GM18951 (cell line): ENCODE measurements around the gene PFKP.

ENCODE experiments used
- POLR2A ChIP-seq: IDR thresholded peaks from 4 replicates; pipeline ENCODE4 v1.6.1; 2011; ENCODE audit warnings: mild to moderate bottlenecking; ENCODE audit not compliant: insufficient read length, insufficient read depth; ENCODE audit errors: extremely low read depth
- in situ Hi-C: fragments of 300-500 bp; cut with MboI; formaldehyde crosslinking; loops from one replicate; pipeline ENCODE4 v1.12.0; 2022; ENCODE audit warnings: low sequenced_read_pairs, mixed read lengths, inconsistent platforms; ENCODE audit not compliant: unreplicated experiment

PFKP gene

GRCh38 chr10:3085785-3086567 is 18.6 kb downstream of the PFKP start:
- TF ChIP-seq POLR2A = no peak
- in situ Hi-C loops = no loop called here

GRCh38 chr10:3090388-3090787 is 23.0 kb downstream of the PFKP start:
- in situ Hi-C loops = no loop called here
- no peak for TF ChIP-seq POLR2A

- TF ChIP-seq POLR2A = no peak
- in situ Hi-C loops = no loop called here
These were observed 23.8 kb downstream of the PFKP start for GRCh38 chr10:3090914-3091787.

- TF ChIP-seq POLR2A = no peak
- in situ Hi-C loops = no loop called here
These were observed 24.6 kb downstream of the PFKP start for GRCh38 chr10:3091921-3092320.

- no peak for TF ChIP-seq POLR2A
- in situ Hi-C loops = no loop called here
These were observed 26.6 kb downstream of the PFKP start for GRCh38 chr10:3093996-3094395.

- in situ Hi-C loops = no loop called here
- TF ChIP-seq POLR2A = no peak
These were observed 27.3 kb downstream of the PFKP start for GRCh38 chr10:3094609-3095036.

- in situ Hi-C loops = no loop called here
- TF ChIP-seq POLR2A = no peak
These were observed 28.2 kb downstream of the PFKP start for GRCh38 chr10:3095373-3096139.

- no peak for TF ChIP-seq POLR2A
These were observed 28.8 kb downstream of the PFKP start for GRCh38 chr10:3096149-3096548.

GRCh38 chr10:3097160-3097559 is 29.8 kb downstream of the PFKP start:
- in situ Hi-C loops = no loop called here
- TF ChIP-seq POLR2A = no peak

More at GRCh38 chr10:3096149-3096548, 28.8 kb downstream of the PFKP start:
- in situ Hi-C loops = no loop called here

GRCh38 chr10:3098689-3099088 is 31.3 kb downstream of the PFKP start:
- TF ChIP-seq POLR2A = no peak
- in situ Hi-C loops = no loop called here

GRCh38 chr10:3099291-3100092 is 32.1 kb downstream of the PFKP start:
- no peak for TF ChIP-seq POLR2A

GRCh38 chr10:3100093-3100792 is 32.9 kb downstream of the PFKP start:
- TF ChIP-seq POLR2A = no peak

More at GRCh38 chr10:3099291-3100092, 32.1 kb downstream of the PFKP start:
- in situ Hi-C loops = no loop called here

More at GRCh38 chr10:3100093-3100792, 32.9 kb downstream of the PFKP start:
- in situ Hi-C loops = no loop called here
